Testis (tissue), 3 donors: ENCODE data around the gene ACSS1. TPM values are rescaled to one million over a fixed set of nuclear protein-coding genes. Genes with fewer than 3 reads are reported as not detected.

Experiments
- DNase-seq: peaks from one replicate; pipeline ENCODE4 v3.0.0-alpha.2; 2019
- H3K27ac ChIP-seq, 2 donors: fragments of 200-600 bp; sonication (generic); one replicate each; pipeline ENCODE4 v1.5.1; 2019
- H3K27me3 ChIP-seq: fragments of 200-600 bp; sonication (generic); one replicate; pipeline ENCODE4 v1.5.1; 2019
- H3K36me3 ChIP-seq: fragments of 200-600 bp; sonication (generic); one replicate; pipeline ENCODE4 v1.5.1; 2017; ENCODE audit warnings: low read depth; ENCODE audit errors: missing control alignments
- H3K4me1 ChIP-seq: fragments of 200-600 bp; sonication (generic); one replicate; pipeline ENCODE4 v1.5.1; 2019
- H3K4me3 ChIP-seq, 2 donors: fragments of 200-600 bp; sonication (generic); one replicate each; pipeline ENCODE4 v1.5.1; 2017 to 2019
- H3K9me3 ChIP-seq: fragments of 200-600 bp; sonication (generic); one replicate; pipeline ENCODE4 v1.5.1; 2017
- CTCF ChIP-seq, 3 experiments: fragments of 450-650 bp in 2 of 3; fragments of 200-600 bp in 1 of 3; sonication (generic) in 1 of 3; IDR thresholded peaks; one replicate each; pipeline ENCODE4 v1.5.1; 2016 to 2019; ENCODE audit warnings: antibody characterized with exemption in 3 of 3, mild to moderate bottlenecking in 2 of 3, moderate library complexity in 1 of 3
- POLR2A ChIP-seq: fragments of 450-650 bp; IDR thresholded peaks from one replicate; pipeline ENCODE4 v1.6.1; 2017; ENCODE audit warnings: antibody characterized with exemption, mild to moderate bottlenecking, moderate library complexity
- WGBS, 2 donors: methylation state at CpG; one replicate each; pipeline ENCODE4 v1.1.5; 2018; 5-methylcytosine and 5-hydroxymethylcytosine counted together
- intact Hi-C: fragments of 100-400 bp; cut with DNase I; formaldehyde crosslinking; loops from one replicate; pipeline ENCODE4 v1.15.1; 2023; ENCODE audit warnings: low total_unique reads
- polyA plus RNA-seq: library from polyadenylated mRNA; stranded (reverse); fragments of 350-450 nt; fragmentation: Illumina TruSeq; extraction: RNeasy Lipid Tissue Mini Kit (QIAGEN cat#74804); gene quantifications from one replicate; pipeline ENCODE4 v1.2.3, GENCODE V29; 2014; ENCODE audit warnings: low read depth, low replicate concordance; ENCODE audit not compliant: insufficient read depth
- total RNA-seq, 2 donors: library from RNA; depleted of rRNA; stranded (reverse); fragments of >200 nt; gene quantifications; one replicate each; pipeline ENCODE4 v1.2.3, GENCODE V29; 2016

ACSS1 gene
- total and polyA plus RNA-seq, 3 donors from 2014 or later: 61.5 to 184 (median 162) TPM

- no peak for DNase-seq
- Histone ChIP-seq H3K27ac (no peak overlapping the region), H3K27me3 (no peaks in the 10 kb centered on the region), H3K36me3 (no peaks in the 10 kb centered on the region), H3K4me1 (peaks cover 6% of the 10 kb centered on the region), H3K9me3 (no peaks in the 10 kb centered on the region), H3K4me3 (no peak overlapping the region)
- intact Hi-C loops: no loop called here
- WGBS, 2 donors: 90 to 100% methylated on average over 2 of the region's 2 CpGs
- no peak for TF ChIP-seq CTCF (IDR thresholded peaks at IDR 0.05)
- no peak for TF ChIP-seq POLR2A
Measured at GRCh38 chr20:24962182-24962492, 95.8 kb downstream of the ACSS1 start.

GRCh38 chr20:24961384-24962181, 96.4 kb downstream of the ACSS1 start:
- WGBS, 2 donors: 82 to 89% methylated on average over 19 to 20 of the region's 20 CpGs
- Histone ChIP-seq H3K4me1 (peaks cover 6% of the 10 kb centered on the region), H3K36me3 (no peaks in the 10 kb centered on the region), H3K27ac (no peak overlapping the region), H3K9me3 (no peaks in the 10 kb centered on the region), H3K27me3 (no peaks in the 10 kb centered on the region), H3K4me3 (no peak overlapping the region)
- no peak for DNase-seq
- intact Hi-C loops: no loop called here
- TF ChIP-seq CTCF (IDR thresholded peaks at IDR 0.05) (no peak), POLR2A (no peak)

GRCh38 chr20:24960861-24961260, 97.1 kb downstream of the ACSS1 start:
- Histone ChIP-seq H3K9me3 (no peaks in the 10 kb centered on the region), H3K27ac (no peak overlapping the region), H3K27me3 (no peaks in the 10 kb centered on the region), H3K4me3 (no peak overlapping the region), H3K36me3 (no peaks in the 10 kb centered on the region), H3K4me1 (peaks cover 6% of the 10 kb centered on the region)
- intact Hi-C loops: no loop called here
- DNase-seq: no peak
- TF ChIP-seq POLR2A (no peak), CTCF (IDR thresholded peaks at IDR 0.05) (no peak)
- WGBS, 2 donors: 87 to 90% methylated on average over 2 of the region's 2 CpGs

GRCh38 chr20:24960302-24960801, 97.6 kb downstream of the ACSS1 start:
- no peak for TF ChIP-seq CTCF (IDR thresholded peaks at IDR 0.05)
- TF ChIP-seq POLR2A: no peak
- Histone ChIP-seq H3K27ac (no peak overlapping the region), H3K27me3 (no peaks in the 10 kb centered on the region), H3K4me1 (peaks cover 6% of the 10 kb centered on the region), H3K4me3 (no peak overlapping the region), H3K9me3 (no peaks in the 10 kb centered on the region), H3K36me3 (no peaks in the 10 kb centered on the region)
- intact Hi-C loops: no loop called here
- 77 to 97% methylated on average over 5 to 10 of the region's 10 CpGs for WGBS, 2 donors
- DNase-seq: no peak
